Gastroesophageal sphincter (tissue), 3 donors: ENCODE data around the gene CCNG2.

ENCODE experiments used
- POLR2A ChIP-seq, 2 donors: fragments of 450-650 bp; IDR thresholded peaks; one replicate each; pipeline ENCODE4 v1.6.1; 2017; ENCODE audit warnings: antibody characterized with exemption in 2 of 2, mild to moderate bottlenecking in 2 of 2, moderate library complexity in 1 of 2
- TF ChIP-seq, protein P1 (sequence below), 4 experiments: fragments of 200-600 bp in 2 of 4; fragments of 450-650 bp in 2 of 4; sonication (generic) in 1 of 4; IDR thresholded peaks; one replicate each; pipeline ENCODE4 v1.5.1; 2017 to 2019; ENCODE audit warnings: antibody characterized with exemption in 4 of 4, mild to moderate bottlenecking in 2 of 4, moderate library complexity in 2 of 4

DNA sequence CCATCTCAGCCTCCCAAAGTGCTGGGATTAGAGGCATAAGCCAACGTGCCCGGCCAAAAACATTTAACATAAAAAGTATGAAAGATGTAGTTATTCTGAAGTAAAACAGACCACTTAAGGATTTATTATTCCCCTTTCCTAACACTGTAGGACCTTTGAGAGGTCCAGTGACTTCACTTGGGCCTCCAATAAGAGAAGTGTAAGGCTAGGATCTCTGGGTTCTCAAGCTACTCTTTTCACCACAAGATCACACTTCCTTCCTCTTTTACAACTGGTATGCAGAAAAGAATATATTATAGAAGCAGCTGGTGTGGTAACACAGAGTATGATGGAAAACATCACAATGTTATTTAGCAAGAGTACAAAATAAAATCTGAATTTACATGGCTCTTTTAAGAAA is 30.2 kb upstream of the CCNG2 start:
- TF ChIP-seq POLR2A (IDR thresholded peaks at IDR 0.05), result no peak
- TF ChIP-seq, protein P1, sequence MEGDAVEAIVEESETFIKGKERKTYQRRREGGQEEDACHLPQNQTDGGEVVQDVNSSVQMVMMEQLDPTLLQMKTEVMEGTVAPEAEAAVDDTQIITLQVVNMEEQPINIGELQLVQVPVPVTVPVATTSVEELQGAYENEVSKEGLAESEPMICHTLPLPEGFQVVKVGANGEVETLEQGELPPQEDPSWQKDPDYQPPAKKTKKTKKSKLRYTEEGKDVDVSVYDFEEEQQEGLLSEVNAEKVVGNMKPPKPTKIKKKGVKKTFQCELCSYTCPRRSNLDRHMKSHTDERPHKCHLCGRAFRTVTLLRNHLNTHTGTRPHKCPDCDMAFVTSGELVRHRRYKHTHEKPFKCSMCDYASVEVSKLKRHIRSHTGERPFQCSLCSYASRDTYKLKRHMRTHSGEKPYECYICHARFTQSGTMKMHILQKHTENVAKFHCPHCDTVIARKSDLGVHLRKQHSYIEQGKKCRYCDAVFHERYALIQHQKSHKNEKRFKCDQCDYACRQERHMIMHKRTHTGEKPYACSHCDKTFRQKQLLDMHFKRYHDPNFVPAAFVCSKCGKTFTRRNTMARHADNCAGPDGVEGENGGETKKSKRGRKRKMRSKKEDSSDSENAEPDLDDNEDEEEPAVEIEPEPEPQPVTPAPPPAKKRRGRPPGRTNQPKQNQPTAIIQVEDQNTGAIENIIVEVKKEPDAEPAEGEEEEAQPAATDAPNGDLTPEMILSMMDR (IDR thresholded peaks at IDR 0.05), result no peak
